OCI-LY7 (cell line): ENCODE measurements around the gene WDR82. TPM values are rescaled to one million over a fixed set of nuclear protein-coding genes. Genes with fewer than 3 reads are reported as not detected.

Source experiments
- BruUV-seq: library from RNA; stranded (reverse); fragments of 400-500 nt; replicated peaks from 2 replicates; lab custom pipeline; 2021; lab: Mats Ljungman, UMichigan
- CTCF ChIA-PET: fragments of 300-600 bp; sonication (Branson Sonifier 250); formaldehyde crosslinking; loops from one replicate; lab custom pipeline; 2022; ENCODE audit warnings: antibody characterized with exemption; ENCODE audit not compliant: unreplicated experiment; lab: Charles Lee
- POLR2A ChIA-PET: fragments of 300-600 bp; sonication (Branson Sonifier 250); formaldehyde crosslinking; loops from one replicate; lab custom pipeline; 2022; ENCODE audit warnings: antibody characterized with exemption; lab: Charles Lee
- DNase-seq: peaks from one replicate; pipeline ENCODE4 v3.0.0-alpha.2; 2015; ENCODE audit warnings: low spot score
- H2AFZ ChIP-seq: fragments of 200-600 bp; sonication (generic), shearing (Covaris generic); 2 replicates; pipeline ENCODE4 v1.6.1; 2014; ENCODE audit warnings: mild to moderate bottlenecking, antibody characterized with exemption, low read length, moderate library complexity
- H3K27ac ChIP-seq: fragments of 200-600 bp; sonication (generic); 2 replicates; pipeline ENCODE4 v1.5.1; 2014; ENCODE audit warnings: mixed run types, low read depth, mild to moderate bottlenecking, moderate library complexity, low read length, inconsistent platforms; ENCODE audit not compliant: poor library complexity, severe bottlenecking
- H3K36me3 ChIP-seq: fragments of 200-600 bp; sonication (generic); 2 replicates; pipeline ENCODE4 v1.6.1; 2014; ENCODE audit warnings: mild to moderate bottlenecking, antibody characterized with exemption, low read length, moderate library complexity, mixed read lengths; ENCODE audit not compliant: insufficient read depth
- H3K4me1 ChIP-seq: fragments of 200-600 bp; sonication (generic); 2 replicates; pipeline ENCODE4 v1.5.1; 2014; ENCODE audit warnings: mild to moderate bottlenecking, low read length; ENCODE audit not compliant: insufficient read depth, poor library complexity, severe bottlenecking
- H3K4me2 ChIP-seq: fragments of 200-600 bp; sonication (generic); 2 replicates; pipeline ENCODE4 v1.6.1; 2014; ENCODE audit warnings: mild to moderate bottlenecking, low read length
- H3K4me3 ChIP-seq: fragments of 200-600 bp; sonication (generic); 2 replicates; pipeline ENCODE4 v1.5.1; 2014; ENCODE audit warnings: mild to moderate bottlenecking, low read depth, low read length; ENCODE audit not compliant: poor library complexity, severe bottlenecking
- H3K79me2 ChIP-seq: fragments of 200-600 bp; sonication (generic); 2 replicates; pipeline ENCODE4 v1.6.1; 2016; ENCODE audit warnings: low read depth, mild to moderate bottlenecking, low read length, moderate library complexity, mixed read lengths; ENCODE audit not compliant: insufficient read depth
- H3K9me2 ChIP-seq: fragments of 200-600 bp; sonication (generic); 2 replicates; pipeline ENCODE4 v1.6.1; 2016; ENCODE audit warnings: mild to moderate bottlenecking, low read length, mixed read lengths; ENCODE audit not compliant: insufficient read depth
- H3K9me3 ChIP-seq: fragments of 200-600 bp; sonication (generic); 2 replicates; pipeline ENCODE4 v1.6.1; 2014; ENCODE audit warnings: mild to moderate bottlenecking, mixed run types, low read length, mixed read lengths
- H4K20me1 ChIP-seq: fragments of 200-600 bp; sonication (generic); 2 replicates; pipeline ENCODE4 v1.6.1; 2014; ENCODE audit warnings: mild to moderate bottlenecking, antibody characterized with exemption, low read length, moderate library complexity, mixed read lengths; ENCODE audit not compliant: insufficient read depth
- EZH2phosphoT487 ChIP-seq: fragments of 200-600 bp; sonication (generic); IDR thresholded peaks from 2 replicates; pipeline ENCODE4 v1.6.1; 2018; ENCODE audit warnings: low read depth, borderline replicate concordance, mild to moderate bottlenecking, mixed run types, antibody characterized with exemption, low read length, moderate library complexity, mixed read lengths
- intact Hi-C: fragments of 100-400 bp; cut with micrococcal nuclease; formaldehyde crosslinking; loops from one replicate; pipeline ENCODE4 v1.10.0; 2022; ENCODE audit not compliant: unreplicated experiment
- total RNA-seq, 2 experiments: library from RNA; depleted of rRNA in 1 of 2; stranded (reverse); fragments of >200 nt in 1 of 2; shearing (Covaris generic) in 1 of 2; gene quantifications; 2 replicates each; pipeline ENCODE4 v1.2.3, GENCODE V29; 2014 to 2022
- TF ChIP-seq, protein P1 (sequence below): fragments of 200-600 bp; sonication (generic); conservative IDR thresholded peaks from 2 replicates; pipeline ENCODE4 v1.5.1; 2014; ENCODE audit warnings: mild to moderate bottlenecking, antibody characterized with exemption, low read length, moderate library complexity, mixed read lengths

WDR82 gene
- total RNA-seq, 2 experiments from 2014 or later = 38.5 to 67.9 TPM

DNA sequence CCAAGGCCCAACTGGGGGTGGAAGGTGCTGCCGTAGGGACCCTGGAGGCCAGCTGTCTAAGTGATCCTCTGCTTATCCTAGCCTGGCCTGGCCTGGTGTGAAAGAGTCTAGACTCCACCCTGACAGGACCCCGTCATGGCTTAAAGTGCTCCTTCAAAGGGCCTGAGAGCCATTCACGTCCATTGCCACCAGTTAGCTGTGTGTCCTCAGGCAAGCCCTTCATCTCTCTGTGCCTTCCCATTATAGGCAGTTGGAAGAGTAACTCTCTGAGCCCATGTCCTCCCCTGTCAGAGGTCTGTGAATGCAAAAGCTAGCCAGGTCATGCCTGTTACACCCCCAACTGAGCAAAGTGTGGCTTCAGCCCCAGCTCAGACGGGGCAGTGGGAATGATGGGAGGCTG lies 28.5 kb upstream of the WDR82 start:
- no peaks in the 10 kb centered on the region for H3K79me2 ChIP-seq
- H3K4me1 ChIP-seq = peaks cover 6% of the 10 kb centered on the region
- POLR2A ChIA-PET = no interaction called here
- CTCF ChIA-PET = no interaction called here
- no TSS peak for BruUV-seq
- no peaks in the 10 kb centered on the region for H3K9me2 ChIP-seq
- no peak overlapping the region for H3K4me2 ChIP-seq
- H2AFZ ChIP-seq = no peak overlapping the region
- no peak overlapping the region for H3K4me3 ChIP-seq
- TF ChIP-seq, protein P1, sequence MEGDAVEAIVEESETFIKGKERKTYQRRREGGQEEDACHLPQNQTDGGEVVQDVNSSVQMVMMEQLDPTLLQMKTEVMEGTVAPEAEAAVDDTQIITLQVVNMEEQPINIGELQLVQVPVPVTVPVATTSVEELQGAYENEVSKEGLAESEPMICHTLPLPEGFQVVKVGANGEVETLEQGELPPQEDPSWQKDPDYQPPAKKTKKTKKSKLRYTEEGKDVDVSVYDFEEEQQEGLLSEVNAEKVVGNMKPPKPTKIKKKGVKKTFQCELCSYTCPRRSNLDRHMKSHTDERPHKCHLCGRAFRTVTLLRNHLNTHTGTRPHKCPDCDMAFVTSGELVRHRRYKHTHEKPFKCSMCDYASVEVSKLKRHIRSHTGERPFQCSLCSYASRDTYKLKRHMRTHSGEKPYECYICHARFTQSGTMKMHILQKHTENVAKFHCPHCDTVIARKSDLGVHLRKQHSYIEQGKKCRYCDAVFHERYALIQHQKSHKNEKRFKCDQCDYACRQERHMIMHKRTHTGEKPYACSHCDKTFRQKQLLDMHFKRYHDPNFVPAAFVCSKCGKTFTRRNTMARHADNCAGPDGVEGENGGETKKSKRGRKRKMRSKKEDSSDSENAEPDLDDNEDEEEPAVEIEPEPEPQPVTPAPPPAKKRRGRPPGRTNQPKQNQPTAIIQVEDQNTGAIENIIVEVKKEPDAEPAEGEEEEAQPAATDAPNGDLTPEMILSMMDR = no peak
- no peak for TF ChIP-seq EZH2phosphoT487
- DNase-seq = no peak
- no peaks in the 10 kb centered on the region for H4K20me1 ChIP-seq
- intact Hi-C loops = no loop called here
- no peaks in the 10 kb centered on the region for H3K36me3 ChIP-seq
- H3K9me3 ChIP-seq = no peaks in the 10 kb centered on the region
- no peak overlapping the region for H3K27ac ChIP-seq

DNA sequence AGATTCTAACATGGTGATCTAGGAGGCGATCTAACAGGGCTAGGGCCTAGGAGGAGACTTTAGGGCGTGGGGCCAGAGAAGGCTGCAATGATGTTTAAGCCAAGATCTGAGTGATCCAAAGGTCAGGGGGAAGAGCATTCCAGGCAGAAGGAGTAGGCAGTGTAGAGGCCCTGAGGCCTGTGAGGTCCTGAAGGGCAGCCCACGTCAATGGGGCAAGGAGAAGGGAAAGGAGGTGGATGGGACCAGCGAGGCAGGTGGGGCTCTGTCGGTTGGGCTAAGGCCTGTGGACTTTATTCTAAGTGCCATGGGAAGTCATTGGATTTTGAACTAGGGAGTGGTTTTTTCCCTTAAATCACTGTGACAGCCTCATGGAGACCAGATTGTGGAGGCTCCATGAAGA lies 27.5 kb upstream of the WDR82 start:
- intact Hi-C loops = no loop called here
- POLR2A ChIA-PET = no interaction called here
- no peak for DNase-seq
- Histone ChIP-seq H3K27ac (no peak overlapping the region), H3K36me3 (no peaks in the 10 kb centered on the region), H3K9me3 (no peaks in the 10 kb centered on the region), H3K4me1 (peaks cover 2% of the 10 kb centered on the region), H3K4me3 (no peak overlapping the region), H3K4me2 (no peak overlapping the region), H4K20me1 (no peaks in the 10 kb centered on the region), H3K79me2 (no peaks in the 10 kb centered on the region), H2AFZ (no peak overlapping the region), H3K9me2 (no peaks in the 10 kb centered on the region)
- TF ChIP-seq, protein P1 = no peak
- TF ChIP-seq EZH2phosphoT487 = no peak
- CTCF ChIA-PET = no interaction called here
- BruUV-seq = no TSS peak

DNA sequence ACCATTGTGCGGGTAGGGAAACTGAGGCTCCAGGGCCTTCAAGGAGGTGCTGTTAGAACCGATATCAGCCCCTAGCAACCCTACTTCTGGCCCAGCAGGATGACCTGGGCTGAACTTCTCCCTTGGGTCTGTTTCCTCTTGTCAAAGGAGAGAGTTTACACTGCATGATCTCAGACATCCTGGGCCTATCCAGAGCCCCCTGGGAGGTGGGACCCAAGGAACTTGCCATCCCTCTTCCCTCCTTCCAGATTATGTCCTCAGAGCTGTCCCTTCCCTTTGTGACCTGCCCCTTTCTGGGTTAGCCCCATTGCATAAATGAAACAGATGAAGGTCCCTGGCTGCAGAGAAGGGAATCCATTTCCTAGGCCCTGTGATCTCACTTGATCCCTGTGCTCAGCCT lies 25.4 kb upstream of the WDR82 start:
- no TSS peak for BruUV-seq
- Histone ChIP-seq H3K4me1 (no peaks in the 10 kb centered on the region), H3K36me3 (no peaks in the 10 kb centered on the region), H4K20me1 (no peaks in the 10 kb centered on the region), H3K79me2 (no peaks in the 10 kb centered on the region), H2AFZ (no peak overlapping the region), H3K27ac (no peak overlapping the region), H3K9me3 (no peaks in the 10 kb centered on the region), H3K4me2 (no peak overlapping the region), H3K4me3 (no peak overlapping the region), H3K9me2 (no peaks in the 10 kb centered on the region)
- ChIA-PET POLR2A (no interaction called here), CTCF (no interaction called here)
- intact Hi-C loops = no loop called here
- TF ChIP-seq EZH2phosphoT487 = no peak
- TF ChIP-seq, protein P1 = no peak
- DNase-seq = no peak
